GM19467 (cell line): ENCODE results near the gene NEDD4L.
A peak's percentile ranks its signal among the peaks of the same experiment; 100 is the strongest.

ENCODE experiments used
- ATAC-seq: cut with Tn5 transposase; IDR thresholded peaks from one replicate; pipeline ENCODE4 v1.9.1; 2021; ENCODE audit warnings: mild to moderate bottlenecking, moderate library complexity; ENCODE audit not compliant: unreplicated experiment

NEDD4L gene

GRCh38 chr18:58114766-58115165 is 70.7 kb downstream of the NEDD4L start:
- ATAC-seq = no peak

DNA sequence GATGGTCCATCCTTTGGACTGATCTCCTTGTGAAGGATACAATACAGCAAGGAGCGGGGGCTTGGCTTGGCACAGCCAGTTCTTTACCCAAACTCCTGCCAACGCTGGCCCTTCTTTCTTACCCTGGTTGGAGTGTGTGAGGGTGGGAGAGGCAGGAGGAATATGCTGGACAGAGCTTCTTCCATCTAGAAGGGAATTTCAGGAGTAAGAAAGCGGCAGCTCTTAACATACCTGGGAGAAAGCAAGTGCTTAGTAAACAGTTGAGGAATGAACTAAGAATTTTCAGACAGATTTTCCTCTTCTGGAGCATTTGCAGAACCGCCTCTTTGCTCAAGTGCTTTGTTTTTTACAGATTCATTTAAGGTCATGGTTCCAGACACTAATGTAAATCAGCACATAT is 72.8 kb downstream of the NEDD4L start:
- ATAC-seq = no peak

- ATAC-seq = no peak
Measured at GRCh38 chr18:58117786-58118403, 73.9 kb downstream of the NEDD4L start.

DNA sequence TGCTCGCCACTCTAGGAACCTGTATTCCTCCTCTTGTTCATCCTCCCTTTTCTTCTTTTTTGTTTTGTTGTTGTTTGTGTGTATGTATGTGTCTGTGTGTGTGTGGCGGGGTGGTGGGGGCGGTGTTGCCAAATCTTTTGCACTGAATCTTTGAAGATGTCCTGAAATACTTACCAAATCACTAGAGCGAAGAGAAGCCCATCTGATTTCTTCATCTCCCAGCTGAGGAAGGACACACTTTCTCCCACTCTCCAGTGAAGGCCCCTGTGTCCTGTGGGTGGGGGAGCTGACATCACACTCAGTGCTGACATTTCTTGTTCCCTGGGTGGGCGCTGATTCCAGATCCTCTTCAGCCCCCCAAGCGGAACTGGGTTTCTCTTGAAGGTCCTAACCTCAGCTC is 74.5 kb downstream of the NEDD4L start:
- ATAC-seq = no peak

DNA sequence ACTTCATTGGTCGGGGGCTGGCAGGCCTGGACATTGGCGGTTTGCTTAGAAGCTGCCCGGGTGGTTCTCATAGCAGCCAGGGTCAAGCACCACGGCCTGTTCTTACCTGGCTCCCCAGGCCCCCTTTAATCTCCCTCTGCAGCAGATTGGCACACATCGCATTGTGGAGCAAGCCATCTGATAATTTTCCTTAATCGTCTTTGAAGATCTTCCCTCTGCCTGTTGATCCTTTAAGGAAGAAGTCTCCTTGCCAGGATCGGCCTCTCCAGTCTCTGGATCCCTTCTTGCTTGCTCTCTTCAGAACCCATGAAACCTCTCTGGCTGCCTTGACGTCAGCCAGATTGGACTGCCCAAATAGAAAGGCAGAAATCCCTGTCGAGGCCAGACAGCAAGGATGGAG is 75.8 kb downstream of the NEDD4L start:
- ATAC-seq = no peak

GRCh38 chr18:58124475-58124874 is 80.4 kb downstream of the NEDD4L start:
- no peak for ATAC-seq

GRCh38 chr18:58125183-58125582 is 81.2 kb downstream of the NEDD4L start:
- ATAC-seq = no peak

DNA sequence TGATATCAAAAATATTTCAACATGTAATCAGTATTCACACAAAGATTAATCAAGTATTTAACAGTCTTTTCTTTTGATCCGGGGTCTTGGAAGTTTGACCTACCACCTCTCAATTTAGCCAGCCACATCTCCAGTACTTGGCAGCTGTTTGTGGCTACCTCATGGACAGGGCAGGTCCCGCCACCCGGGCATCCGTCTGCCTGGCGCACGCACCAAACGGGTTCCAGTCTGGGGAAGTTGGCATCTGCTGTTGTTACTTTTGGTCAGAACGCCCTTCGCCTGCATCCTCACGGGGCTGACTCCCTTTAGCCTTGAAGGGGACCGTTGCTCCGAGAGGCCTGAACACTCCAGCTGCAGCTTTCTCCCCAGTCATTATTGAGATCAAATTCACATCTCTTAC is 81.7 kb downstream of the NEDD4L start:
- ATAC-seq = no peak

- ATAC-seq = no peak
Measured at GRCh38 chr18:58128381-58129374, 84.7 kb downstream of the NEDD4L start.

DNA sequence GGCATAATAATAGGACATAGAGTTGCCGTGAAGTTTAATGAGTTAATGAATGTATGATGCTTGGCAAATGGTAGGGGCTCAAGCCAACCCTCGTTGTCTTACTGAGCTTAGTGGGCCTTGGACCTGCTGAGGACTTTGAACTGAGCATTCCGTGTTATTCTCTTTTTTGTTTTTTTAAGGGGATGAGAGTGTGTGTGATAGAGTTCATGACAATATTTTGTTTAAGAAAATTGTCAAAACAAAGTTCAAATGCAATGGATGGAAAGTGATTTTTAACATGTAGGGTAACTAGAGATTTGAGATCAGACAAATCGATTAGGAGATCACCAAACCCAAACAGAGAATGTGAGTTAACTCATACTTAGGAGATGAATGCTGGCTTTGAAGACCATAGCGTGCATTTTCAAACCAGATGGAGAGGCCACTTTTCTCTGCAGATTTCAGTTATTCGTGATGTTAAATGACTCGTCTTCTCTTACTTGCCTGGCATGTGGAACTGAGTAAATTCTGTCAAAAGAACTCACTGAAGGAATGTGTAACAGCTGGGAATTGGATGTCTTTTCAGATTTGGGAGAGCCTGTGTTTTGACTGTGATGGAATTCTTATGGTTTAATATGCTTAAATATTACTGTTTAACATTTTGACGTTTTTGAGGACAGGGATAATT is 88.7 kb downstream of the NEDD4L start:
- no peak for ATAC-seq

DNA sequence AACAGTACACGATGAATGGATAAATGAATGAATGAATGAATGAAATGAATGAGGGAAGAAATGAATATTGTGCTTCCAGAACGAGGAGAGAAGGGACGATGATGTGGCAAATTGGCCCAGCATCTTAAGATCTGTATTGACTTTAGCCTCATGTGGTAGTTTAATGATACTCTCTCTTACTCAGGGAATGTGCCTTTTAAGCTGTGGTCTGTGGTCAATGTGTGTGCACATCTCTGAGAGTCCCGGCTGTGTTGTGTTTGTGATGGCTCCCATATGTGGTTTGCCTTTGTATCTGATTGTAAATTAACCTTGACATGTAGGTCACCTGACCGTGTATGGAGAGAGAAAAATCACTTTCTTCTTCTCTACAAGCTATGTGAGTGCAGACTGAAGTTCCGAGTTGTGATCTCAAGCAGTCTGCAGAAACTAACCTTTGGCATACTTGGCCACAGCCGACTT is 91.2 kb downstream of the NEDD4L start:
- ATAC-seq = no peak

- peak; percentile 64 for ATAC-seq
Measured at GRCh38 chr18:58135701-58136331, 91.8 kb downstream of the NEDD4L start.

DNA sequence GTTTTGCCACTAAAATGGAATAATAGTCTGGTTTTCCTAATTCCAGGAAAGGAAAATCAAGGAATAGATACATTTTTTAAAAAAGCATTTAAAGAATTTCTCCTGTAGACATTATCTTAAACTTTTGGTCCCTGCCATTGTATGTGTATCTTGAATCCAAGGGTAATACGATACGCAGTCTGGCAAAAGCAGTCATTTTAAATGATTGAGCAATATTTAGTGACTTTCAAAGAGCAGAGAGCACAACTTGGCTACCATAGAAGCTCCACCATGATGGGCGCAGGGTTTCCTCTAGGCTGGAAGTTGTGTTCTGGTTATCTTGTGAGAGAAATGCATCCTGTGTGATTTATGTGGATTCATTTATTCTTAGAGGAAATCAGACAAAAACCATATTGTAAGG is 92.9 kb downstream of the NEDD4L start:
- no peak for ATAC-seq

DNA sequence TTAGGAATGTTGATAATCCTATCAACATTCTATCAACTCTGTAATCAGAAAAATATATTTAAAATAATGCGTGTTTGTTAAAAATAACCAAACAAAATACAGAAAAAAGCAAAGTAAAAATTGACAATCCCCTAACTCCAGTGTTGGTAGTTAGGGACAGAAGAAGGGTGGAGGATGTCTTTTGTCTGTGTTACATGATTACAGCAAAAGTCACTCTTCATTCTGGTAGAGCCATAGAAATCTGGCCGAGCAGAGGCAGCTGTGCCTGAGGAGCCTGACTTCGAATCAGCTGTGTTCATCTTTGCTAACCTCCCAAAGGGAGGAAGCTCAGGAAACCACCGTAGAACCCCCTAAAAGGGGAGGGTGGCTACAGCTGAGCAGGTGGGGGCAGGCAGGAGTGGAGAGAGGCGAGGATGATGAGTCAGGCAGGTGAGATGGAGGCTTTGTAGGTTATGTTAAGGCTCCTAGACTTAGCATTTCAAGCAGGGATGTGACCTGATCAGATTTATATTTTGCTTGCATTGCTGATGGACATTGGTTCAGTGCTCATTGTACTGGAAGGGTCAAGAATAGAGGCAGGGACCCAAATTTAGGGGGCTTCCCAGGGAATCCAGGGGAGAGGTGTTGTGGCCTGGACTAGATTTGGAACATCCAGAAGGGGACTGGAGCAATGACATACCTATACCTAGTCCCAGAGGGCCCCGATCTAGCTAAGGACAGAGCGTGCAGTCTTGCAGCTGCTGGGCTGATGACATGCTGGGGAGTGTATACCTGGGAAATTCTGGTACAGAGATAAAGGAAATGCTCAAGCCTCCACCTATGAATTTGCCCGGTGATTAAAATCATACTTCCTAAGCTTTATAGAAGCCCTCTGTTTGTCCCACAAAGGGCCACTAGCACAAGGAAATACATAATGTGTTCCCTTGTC is 95.7 kb downstream of the NEDD4L start:
- ATAC-seq = no peak

DNA sequence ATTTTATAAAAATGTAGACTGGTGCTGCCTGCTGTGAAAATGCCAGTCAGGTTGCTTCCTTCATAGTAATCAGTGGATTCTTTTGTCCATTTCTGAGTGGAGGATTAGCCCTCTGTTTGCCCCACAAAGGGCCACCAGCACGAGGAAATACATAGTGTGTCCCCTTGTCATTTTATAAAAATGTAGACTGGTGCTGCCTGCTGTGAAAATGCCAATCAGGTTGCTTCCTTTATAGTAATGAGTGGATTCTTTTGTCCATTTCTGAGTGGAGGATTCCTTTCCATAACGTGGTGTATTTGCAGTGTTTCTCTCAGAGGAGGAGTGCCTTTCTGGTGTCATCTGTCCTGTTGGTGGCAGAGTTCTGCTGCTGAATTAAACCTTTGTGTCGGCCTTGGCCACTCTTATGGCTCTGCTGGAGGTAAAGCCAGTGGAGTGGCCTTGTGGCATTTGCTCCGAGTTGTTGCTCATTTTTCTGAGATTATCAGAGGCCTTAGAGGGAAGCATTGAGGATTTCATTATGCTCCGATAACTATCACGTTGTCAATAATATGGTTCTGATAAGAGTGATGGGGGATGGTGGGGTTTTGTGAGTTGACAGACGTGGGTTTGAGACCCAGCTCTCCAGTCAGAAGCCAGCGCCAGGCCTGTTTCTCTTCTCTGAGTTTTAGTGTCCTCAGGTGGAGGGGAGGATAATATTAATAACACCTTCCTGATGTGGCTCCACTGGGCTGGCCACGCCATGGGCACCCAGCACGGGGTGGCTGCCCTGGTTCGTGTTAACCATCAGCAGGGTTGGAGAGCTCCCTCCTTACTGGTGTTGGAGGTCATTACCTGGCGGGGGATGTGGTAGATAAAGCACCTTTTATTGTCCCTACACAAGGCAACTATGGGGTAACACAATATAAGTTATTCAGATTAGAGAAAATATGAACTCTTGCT is 96.6 kb downstream of the NEDD4L start:
- ATAC-seq = no peak

GRCh38 chr18:58143386-58143785 is 99.4 kb downstream of the NEDD4L start:
- no peak for ATAC-seq

DNA sequence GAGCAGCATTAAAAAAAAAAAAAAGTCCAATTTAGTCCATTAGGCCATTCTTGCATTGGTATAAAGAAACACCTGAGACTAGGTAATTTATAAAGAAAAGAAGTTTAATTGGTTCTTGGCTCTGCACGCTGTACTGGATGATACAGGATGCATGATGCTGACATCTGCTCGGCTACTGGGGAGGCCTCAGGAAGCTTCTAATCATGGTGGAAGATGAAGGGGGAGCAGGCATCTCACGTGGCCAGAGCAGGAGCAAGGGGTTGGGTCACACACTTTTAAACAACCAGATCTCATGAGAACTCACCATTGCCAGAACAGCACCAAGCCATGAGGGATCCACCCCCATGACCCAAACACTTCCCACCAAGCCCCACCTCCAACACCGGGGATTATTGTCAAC is 100.1 kb downstream of the NEDD4L start:
- no peak for ATAC-seq

- ATAC-seq = no peak
Measured at GRCh38 chr18:58144671-58145285, 100.8 kb downstream of the NEDD4L start.

GRCh38 chr18:58146099-58146498 is 102.1 kb downstream of the NEDD4L start:
- ATAC-seq = no peak
